GM06990 (cell line): ENCODE results near the gene PARP4.
"Not testable (repeated sequence)": the region's sequence is repeated elsewhere in the genome, so short reads cannot be mapped to it uniquely, and the experiment has no call there.

Experiments
- DNase-seq: peaks from one replicate; pipeline ENCODE4 v3.0.0-alpha.2; 2011; ENCODE audit not compliant: insufficient read length; ENCODE audit errors: extremely low read depth
- H3K27me3 ChIP-seq: replicated peaks from 2 replicates; pipeline ENCODE4 v1.6.0; 2011; ENCODE audit warnings: low read length; ENCODE audit not compliant: control insufficient read depth, insufficient read depth
- H3K36me3 ChIP-seq: 2 replicates; pipeline ENCODE4 v1.5.1; 2011; ENCODE audit warnings: low read length; ENCODE audit not compliant: control insufficient read depth, insufficient read depth
- H3K4me3 ChIP-seq: replicated peaks from 2 replicates; pipeline ENCODE4 v1.5.1; 2011; ENCODE audit warnings: low read depth, mild to moderate bottlenecking, control low read depth, low read length
- TF ChIP-seq, protein P1 (sequence below): IDR thresholded peaks from 2 replicates; pipeline ENCODE4 v1.5.1; 2011; ENCODE audit warnings: low read length, control low read depth, mild to moderate bottlenecking, inconsistent platforms; ENCODE audit not compliant: insufficient read depth, poor library complexity, severe bottlenecking

PARP4 gene

DNA sequence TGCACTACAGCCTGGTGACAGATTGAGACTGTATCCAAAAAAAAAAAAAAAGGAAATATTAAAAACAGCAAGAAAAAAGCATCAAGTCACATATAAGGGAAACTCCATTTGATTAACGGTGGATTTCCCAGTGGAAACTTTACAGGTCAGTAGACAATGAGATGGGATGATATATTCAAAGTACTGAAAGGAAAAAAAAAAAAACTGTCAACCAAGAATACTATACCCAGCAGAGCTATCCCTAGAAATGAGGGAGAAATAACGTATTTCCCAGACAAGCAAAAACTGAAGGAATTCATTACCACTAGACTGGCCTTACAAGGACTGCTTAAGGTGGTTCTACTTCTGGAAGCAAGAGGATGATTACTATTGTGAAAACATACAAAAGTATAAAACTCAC, 115.8 kb downstream of the PARP4 start:
- no peak overlapping the region for H3K4me3 ChIP-seq

DNA sequence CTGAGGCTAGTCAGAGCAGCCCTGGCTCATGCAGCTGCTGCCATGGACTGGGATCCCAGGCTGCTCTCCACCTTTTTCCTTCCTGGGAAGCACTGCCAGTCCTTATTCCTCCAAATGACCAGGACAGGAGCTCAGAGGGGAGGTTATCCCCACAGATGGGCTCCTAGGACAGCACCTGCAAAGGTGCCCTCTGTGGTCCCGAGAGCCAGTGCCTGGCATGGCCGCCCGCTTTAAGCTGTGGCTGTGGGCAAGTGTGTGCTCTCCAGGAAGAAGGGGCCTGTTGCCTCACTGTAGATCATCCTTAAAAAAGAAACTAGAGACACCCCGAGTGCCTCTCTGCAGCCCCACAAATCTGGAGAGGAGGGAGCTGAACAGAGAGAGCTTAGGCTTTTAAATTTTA, 119.6 kb downstream of the PARP4 start:
- no peaks in the 10 kb centered on the region; the same call in none of the 2 replicates for H3K27me3 ChIP-seq
- TF ChIP-seq, protein P1, sequence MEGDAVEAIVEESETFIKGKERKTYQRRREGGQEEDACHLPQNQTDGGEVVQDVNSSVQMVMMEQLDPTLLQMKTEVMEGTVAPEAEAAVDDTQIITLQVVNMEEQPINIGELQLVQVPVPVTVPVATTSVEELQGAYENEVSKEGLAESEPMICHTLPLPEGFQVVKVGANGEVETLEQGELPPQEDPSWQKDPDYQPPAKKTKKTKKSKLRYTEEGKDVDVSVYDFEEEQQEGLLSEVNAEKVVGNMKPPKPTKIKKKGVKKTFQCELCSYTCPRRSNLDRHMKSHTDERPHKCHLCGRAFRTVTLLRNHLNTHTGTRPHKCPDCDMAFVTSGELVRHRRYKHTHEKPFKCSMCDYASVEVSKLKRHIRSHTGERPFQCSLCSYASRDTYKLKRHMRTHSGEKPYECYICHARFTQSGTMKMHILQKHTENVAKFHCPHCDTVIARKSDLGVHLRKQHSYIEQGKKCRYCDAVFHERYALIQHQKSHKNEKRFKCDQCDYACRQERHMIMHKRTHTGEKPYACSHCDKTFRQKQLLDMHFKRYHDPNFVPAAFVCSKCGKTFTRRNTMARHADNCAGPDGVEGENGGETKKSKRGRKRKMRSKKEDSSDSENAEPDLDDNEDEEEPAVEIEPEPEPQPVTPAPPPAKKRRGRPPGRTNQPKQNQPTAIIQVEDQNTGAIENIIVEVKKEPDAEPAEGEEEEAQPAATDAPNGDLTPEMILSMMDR: no peak
- no peaks in the 10 kb centered on the region for H3K36me3 ChIP-seq
- no peak for DNase-seq
- H3K4me3 ChIP-seq: no peak overlapping the region

More for the DNA sequence above, 115.8 kb downstream of the PARP4 start:
- Histone ChIP-seq H3K36me3 (no peaks in the 10 kb centered on the region), H3K27me3 (no peaks in the 10 kb centered on the region)
- TF ChIP-seq, protein P1: no peak
- no peak for DNase-seq

DNA sequence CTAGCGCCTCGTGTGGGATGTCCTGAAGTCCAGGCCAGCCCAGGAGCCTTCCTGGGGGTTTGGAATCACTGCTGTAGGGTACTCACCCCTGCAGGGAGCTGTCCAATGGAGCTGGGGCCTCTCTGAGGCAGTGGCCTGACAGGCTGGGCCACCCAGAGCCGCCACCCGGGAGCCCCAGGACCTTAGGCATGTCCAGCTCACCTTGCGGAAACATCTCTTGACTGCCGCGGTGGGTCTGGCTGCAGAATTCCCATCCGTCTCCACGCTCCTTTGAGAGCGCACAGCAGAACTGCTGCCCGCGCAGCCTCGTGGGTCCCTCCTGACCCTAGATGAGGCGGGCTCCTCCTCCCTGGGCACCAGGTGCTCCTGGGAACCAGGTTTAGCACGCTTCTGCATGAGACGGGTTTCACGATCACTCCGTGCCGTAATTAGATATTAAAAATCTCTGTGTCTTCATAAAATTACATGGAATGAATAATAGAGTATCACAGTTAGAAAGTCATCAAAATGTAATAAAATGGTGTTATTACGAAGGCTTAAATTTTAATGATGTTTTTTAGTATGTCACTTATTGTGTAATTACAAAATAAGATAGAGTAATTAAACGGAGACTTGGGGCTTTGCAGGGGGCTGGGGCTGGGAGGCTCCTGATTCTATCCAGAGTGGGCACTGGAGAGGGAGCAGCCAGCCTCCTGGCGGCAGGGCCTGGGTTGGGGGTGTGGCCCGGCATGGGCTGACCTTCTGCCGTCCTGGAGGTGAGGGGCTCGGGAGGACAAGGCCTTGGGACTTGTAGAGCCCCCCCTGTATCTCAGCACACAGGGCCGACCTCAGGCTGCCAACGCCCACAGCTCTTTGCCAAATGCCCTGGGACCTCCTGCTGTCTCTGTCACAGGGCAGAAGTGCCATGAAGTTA, 120.6 kb downstream of the PARP4 start:
- not testable (repeated sequence) for H3K27me3 ChIP-seq, DNase-seq, H3K4me3 ChIP-seq, H3K36me3 ChIP-seq

DNA sequence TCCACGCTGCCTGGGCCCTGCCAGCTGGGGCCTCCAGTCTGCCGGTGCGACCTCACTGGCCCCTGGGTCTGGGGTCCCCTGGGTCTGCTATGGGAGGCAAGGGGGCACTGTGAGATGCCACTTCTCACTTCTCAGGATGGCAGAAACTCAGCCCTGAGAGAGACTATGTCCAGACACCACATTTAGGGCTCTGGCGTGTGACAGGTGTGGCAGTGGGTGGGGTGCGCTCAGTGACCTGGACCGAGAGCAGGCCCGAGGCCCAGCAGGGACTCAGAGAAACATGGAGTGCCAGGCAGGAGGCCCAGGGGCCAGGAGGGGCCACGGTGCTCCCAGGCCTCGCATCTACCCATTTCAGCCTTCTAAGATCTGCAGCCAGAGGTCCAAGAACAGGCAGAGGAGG, 121.8 kb downstream of the PARP4 start:
- not testable (repeated sequence) for DNase-seq, H3K36me3 ChIP-seq, H3K4me3 ChIP-seq, H3K27me3 ChIP-seq

DNA sequence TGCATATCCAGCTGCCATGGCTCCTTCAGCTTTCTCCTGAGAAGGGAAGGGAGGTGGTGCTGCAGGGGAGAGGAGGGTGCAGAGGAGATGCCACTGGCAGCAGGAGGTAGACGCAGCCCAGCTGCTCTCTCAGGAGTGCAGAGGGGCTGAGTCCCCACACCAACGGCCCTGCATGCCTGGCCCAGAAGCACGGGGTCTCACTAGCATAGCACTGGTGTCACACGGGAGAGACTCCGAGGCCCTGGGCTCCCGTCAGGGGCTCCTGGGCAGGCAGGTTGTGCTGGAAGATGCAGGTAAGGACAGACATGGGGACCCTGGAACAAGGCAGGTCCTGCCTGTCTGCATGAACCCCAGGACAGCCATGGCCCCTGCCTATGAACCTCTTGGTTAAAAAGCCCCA, 123.1 kb downstream of the PARP4 start:
- Histone ChIP-seq H3K27me3 (no peaks in the 10 kb centered on the region; the same call in none of the 2 replicates), H3K4me3 (no peak overlapping the region), H3K36me3 (no peaks in the 10 kb centered on the region)
- no peak for DNase-seq
- TF ChIP-seq, protein P1: no peak

DNA sequence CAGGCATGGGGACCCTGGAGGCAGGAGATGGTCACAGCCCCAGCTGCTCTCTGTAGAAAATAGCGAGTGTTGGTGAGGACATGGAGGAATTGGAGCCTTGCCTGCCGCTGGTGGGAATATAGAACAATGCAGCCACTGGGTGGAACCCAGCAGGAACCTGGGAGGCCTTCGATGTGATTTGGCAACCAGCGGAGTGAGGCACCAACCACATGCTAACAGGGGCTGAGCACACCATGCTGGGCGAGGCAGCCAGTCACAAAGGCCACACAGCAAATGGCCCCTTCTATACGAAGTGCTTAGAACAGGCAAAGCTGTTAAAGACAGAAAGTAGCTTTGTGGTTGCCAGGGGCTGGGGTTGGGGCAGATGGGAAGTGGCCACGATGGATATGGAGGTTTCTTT, 123.8 kb downstream of the PARP4 start:
- not testable (repeated sequence) for H3K36me3 ChIP-seq, H3K27me3 ChIP-seq, DNase-seq, H3K4me3 ChIP-seq

DNA sequence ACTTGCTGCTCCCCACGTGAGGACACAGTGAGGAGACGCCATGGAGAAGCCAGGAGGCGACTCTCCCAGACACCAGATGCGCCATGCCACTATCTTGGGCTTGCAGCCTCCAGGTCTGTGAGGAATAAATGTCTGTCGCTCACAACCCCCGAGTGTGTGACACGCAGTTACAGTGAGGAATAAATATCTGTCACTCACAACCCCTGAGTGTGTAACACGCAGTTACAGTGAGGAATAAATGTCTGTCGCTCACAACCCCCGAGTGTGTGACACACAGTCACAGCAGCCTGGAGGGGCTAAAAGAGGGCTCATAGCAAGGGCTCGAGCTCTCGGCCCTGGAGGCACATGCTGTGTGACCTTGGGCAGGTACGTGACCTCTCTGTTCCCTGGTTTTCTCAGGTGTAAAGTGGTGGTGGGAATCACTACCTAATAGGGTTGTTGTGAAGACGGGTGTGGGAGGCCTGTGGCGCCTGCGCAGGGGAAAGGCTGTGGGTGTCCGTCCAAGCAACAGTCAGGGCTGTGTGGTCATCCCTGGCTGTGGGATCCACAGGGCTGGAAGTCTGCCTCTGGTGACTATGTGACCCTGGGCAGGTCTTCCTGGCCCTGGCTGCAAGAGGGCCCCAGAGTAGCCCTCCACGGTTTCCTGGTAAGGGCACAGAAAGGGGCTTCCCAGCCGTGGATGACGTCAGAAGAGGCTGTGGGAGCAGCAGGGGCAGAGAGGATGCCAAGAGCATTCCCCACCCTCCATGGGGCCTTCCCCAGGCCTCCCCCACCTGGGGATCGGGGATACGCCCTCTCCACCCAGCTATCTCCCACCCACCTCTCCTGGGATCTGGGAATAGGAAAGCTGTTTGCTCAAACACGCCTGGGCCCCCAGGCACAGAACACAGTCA, 125.5 kb downstream of the PARP4 start:
- no peak for DNase-seq
- TF ChIP-seq, protein P1: no peak
- Histone ChIP-seq H3K4me3 (no peak overlapping the region), H3K27me3 (no peaks in the 10 kb centered on the region; the same call in none of the 2 replicates), H3K36me3 (no peaks in the 10 kb centered on the region)
